ENCODE data around the gene CLTA. TPM values are rescaled to one million over a fixed set of nuclear protein-coding genes. Genes with fewer than 3 reads are reported as not detected.

CLTA gene
- total RNA-seq, 1 donor from 2014 or later, result 424 TPM

DNA sequence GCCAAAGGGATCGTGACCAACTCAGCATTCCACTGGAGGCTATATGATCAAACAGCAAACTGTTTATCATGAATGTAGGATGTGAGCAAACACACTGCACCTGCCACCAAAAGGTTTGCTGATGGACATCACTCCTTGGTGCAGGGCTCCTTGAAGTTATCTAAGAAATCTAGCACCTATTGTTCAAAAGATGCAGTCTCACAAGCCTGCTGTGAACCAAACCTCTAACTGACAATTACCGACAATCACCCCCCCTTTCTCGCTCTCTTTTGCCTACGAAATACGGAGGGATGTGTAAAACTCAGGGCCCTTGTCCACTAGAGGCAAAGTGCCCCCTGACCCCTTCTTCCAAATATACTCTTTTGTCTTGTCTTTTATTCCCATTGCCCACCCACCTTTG lies 2.5 kb upstream of the CLTA start:
- no peaks in the 10 kb centered on the region for H3K9me3 Mint-ChIP-seq (ENCODE audit: unreplicated experiment)

DNA sequence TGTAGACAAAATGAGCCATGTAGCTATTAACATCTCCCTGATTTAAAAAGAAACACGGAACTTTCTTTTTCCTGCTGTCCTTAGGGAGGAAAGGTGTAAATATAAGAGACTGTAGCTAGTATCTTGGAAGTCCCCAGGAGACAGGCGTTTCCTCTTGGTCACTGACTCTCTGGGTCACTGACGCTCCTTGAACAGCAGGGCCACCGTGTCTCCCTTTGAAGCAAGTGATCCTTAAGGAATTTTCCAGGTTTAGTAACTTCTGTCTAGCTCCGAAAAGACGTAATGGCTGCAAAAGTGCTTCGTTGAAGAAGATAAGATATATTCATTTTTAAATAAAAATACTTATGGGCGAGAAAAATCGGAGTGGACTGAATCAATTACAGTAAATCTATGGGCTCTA lies 745 bp upstream of the CLTA start:
- H3K4me3 Mint-ChIP-seq (ENCODE audit: unreplicated experiment), result peak overlapping the region; percentile 98
- FAIRE-seq (no peak), DNase-seq (ENCODE audit: low read depth) (no peak)
- Histone ChIP-seq H3K27me3 (ENCODE audit: insufficient read depth, low read length) (no peaks in the 10 kb centered on the region), H4K20me1 (ENCODE audit: insufficient read depth, low read length) (peaks cover 39% of the 10 kb centered on the region), H3K4me3 (ENCODE audit: insufficient read depth, low read depth, low read length) (peak overlapping the region; percentile 82), H3K36me3 (ENCODE audit: insufficient read depth, low read length) (peaks cover 2% of the 10 kb centered on the region), H3K9ac (ENCODE audit: low read length) (peak overlapping the region; percentile 93), H3K9me3 (ENCODE audit: insufficient read depth, low read depth, low read length) (no peaks in the 10 kb centered on the region), H3K79me2 (ENCODE audit: insufficient read depth, low read length) (peaks cover 43% of the 10 kb centered on the region), H2AFZ (ENCODE audit: low read depth, low read length) (peak overlapping the region; percentile 55), H3K4me1 (ENCODE audit: insufficient read depth, low read length) (peaks cover 41% of the 10 kb centered on the region), H3K4me2 (ENCODE audit: low read length) (peak overlapping the region; percentile 93), H3K27ac (ENCODE audit: low read depth, low read length) (no peak overlapping the region)
- H3K36me3 Mint-ChIP-seq (ENCODE audit: low read depth, unreplicated experiment), result peaks cover 7% of the 10 kb centered on the region
- no peaks in the 10 kb centered on the region for H3K9me3 Mint-ChIP-seq (ENCODE audit: unreplicated experiment)
- TF ChIP-seq, protein P1, sequence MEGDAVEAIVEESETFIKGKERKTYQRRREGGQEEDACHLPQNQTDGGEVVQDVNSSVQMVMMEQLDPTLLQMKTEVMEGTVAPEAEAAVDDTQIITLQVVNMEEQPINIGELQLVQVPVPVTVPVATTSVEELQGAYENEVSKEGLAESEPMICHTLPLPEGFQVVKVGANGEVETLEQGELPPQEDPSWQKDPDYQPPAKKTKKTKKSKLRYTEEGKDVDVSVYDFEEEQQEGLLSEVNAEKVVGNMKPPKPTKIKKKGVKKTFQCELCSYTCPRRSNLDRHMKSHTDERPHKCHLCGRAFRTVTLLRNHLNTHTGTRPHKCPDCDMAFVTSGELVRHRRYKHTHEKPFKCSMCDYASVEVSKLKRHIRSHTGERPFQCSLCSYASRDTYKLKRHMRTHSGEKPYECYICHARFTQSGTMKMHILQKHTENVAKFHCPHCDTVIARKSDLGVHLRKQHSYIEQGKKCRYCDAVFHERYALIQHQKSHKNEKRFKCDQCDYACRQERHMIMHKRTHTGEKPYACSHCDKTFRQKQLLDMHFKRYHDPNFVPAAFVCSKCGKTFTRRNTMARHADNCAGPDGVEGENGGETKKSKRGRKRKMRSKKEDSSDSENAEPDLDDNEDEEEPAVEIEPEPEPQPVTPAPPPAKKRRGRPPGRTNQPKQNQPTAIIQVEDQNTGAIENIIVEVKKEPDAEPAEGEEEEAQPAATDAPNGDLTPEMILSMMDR (IDR thresholded peaks at IDR 0.05; ENCODE audit: insufficient read depth, low read depth, low read length), result no peak
- TF ChIP-seq EZH2 (IDR thresholded peaks at IDR 0.05; ENCODE audit: insufficient read depth, low read length), result no peak
- no peaks in the 10 kb centered on the region for H3K27me3 Mint-ChIP-seq (ENCODE audit: low read depth, unreplicated experiment)
- peaks cover 33% of the 10 kb centered on the region for H3K4me1 Mint-ChIP-seq (ENCODE audit: low read depth, unreplicated experiment)
- peak overlapping the region; percentile 82 for H3K27ac Mint-ChIP-seq (ENCODE audit: unreplicated experiment)

More for the DNA sequence above, 2.5 kb upstream of the CLTA start:
- H3K36me3 ChIP-seq (ENCODE audit: insufficient read depth, low read length), result no peaks in the 10 kb centered on the region
- H3K4me1 ChIP-seq (ENCODE audit: insufficient read depth, low read length), result peaks cover 26% of the 10 kb centered on the region
- Mint-ChIP-seq H3K4me1 (ENCODE audit: low read depth, unreplicated experiment) (peaks cover 20% of the 10 kb centered on the region), H3K27ac (ENCODE audit: unreplicated experiment) (peak overlapping the region; percentile 59), H3K4me3 (ENCODE audit: unreplicated experiment) (peak overlapping the region; percentile 64), H3K27me3 (ENCODE audit: low read depth, unreplicated experiment) (no peaks in the 10 kb centered on the region), H3K36me3 (ENCODE audit: low read depth, unreplicated experiment) (peaks cover 3% of the 10 kb centered on the region)
- peaks cover 21% of the 10 kb centered on the region for H4K20me1 ChIP-seq (ENCODE audit: insufficient read depth, low read length)
- no peaks in the 10 kb centered on the region for H3K9me3 ChIP-seq (ENCODE audit: insufficient read depth, low read depth, low read length)
- H3K4me2 ChIP-seq (ENCODE audit: low read length), result no peak overlapping the region
- no peak overlapping the region for H2AFZ ChIP-seq (ENCODE audit: low read depth, low read length)
- H3K9ac ChIP-seq (ENCODE audit: low read length), result no peak overlapping the region
- TF ChIP-seq EZH2 (IDR thresholded peaks at IDR 0.05; ENCODE audit: insufficient read depth, low read length), result no peak
- TF ChIP-seq, protein P1 (IDR thresholded peaks at IDR 0.05; ENCODE audit: insufficient read depth, low read depth, low read length), result no peak
- H3K27ac ChIP-seq (ENCODE audit: low read depth, low read length), result no peak overlapping the region
- no peak overlapping the region for H3K4me3 ChIP-seq (ENCODE audit: insufficient read depth, low read depth, low read length)
- no peaks in the 10 kb centered on the region for H3K27me3 ChIP-seq (ENCODE audit: insufficient read depth, low read length)
- DNase-seq (ENCODE audit: low read depth), result no peak
- H3K79me2 ChIP-seq (ENCODE audit: insufficient read depth, low read length), result peaks cover 26% of the 10 kb centered on the region
- FAIRE-seq, result no peak

DNA sequence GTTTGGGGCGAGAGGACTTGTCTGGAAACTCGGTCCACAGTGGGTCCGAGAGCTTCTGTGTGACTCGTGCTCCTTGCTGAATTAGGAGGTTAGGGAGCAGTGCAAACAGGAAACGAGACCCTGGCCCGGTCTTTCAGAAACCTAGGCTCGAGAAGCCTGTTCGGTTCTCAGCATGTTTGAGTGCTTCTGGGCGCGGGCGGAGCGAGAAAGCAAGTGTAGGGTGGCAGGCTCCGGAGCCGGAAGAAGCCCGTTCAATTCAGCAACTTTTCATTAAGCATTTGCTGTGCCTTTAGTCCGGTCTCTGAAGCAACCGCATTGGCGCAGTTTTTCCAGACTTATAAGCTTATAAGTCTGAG lies 547 bp downstream of the CLTA start:
- H3K27me3 Mint-ChIP-seq (ENCODE audit: low read depth, unreplicated experiment), result no peaks in the 10 kb centered on the region
- H3K9me3 Mint-ChIP-seq (ENCODE audit: unreplicated experiment), result no peaks in the 10 kb centered on the region
- peak overlapping the region; percentile 98 for H3K4me3 Mint-ChIP-seq (ENCODE audit: unreplicated experiment)
- no peak for TF ChIP-seq EZH2 (IDR thresholded peaks at IDR 0.05; ENCODE audit: insufficient read depth, low read length)
- TF ChIP-seq, protein P1 (IDR thresholded peaks at IDR 0.05; ENCODE audit: insufficient read depth, low read depth, low read length), result no peak
- Histone ChIP-seq H3K79me2 (ENCODE audit: insufficient read depth, low read length) (peaks cover 56% of the 10 kb centered on the region), H3K9ac (ENCODE audit: low read length) (peak overlapping the region; percentile 93), H3K27me3 (ENCODE audit: insufficient read depth, low read length) (no peaks in the 10 kb centered on the region), H4K20me1 (ENCODE audit: insufficient read depth, low read length) (peaks cover 45% of the 10 kb centered on the region), H3K27ac (ENCODE audit: low read depth, low read length) (peak overlapping the region; percentile 90), H3K36me3 (ENCODE audit: insufficient read depth, low read length) (peaks cover 2% of the 10 kb centered on the region), H3K4me2 (ENCODE audit: low read length) (peak overlapping the region; percentile 93), H2AFZ (ENCODE audit: low read depth, low read length) (peak overlapping the region; percentile 95), H3K9me3 (ENCODE audit: insufficient read depth, low read depth, low read length) (no peaks in the 10 kb centered on the region), H3K4me1 (ENCODE audit: insufficient read depth, low read length) (peaks cover 41% of the 10 kb centered on the region), H3K4me3 (ENCODE audit: insufficient read depth, low read depth, low read length) (peak overlapping the region; percentile 82)
- H3K36me3 Mint-ChIP-seq (ENCODE audit: low read depth, unreplicated experiment), result peaks cover 9% of the 10 kb centered on the region
- H3K4me1 Mint-ChIP-seq (ENCODE audit: low read depth, unreplicated experiment), result peaks cover 36% of the 10 kb centered on the region
- DNase-seq (ENCODE audit: low read depth) (no peak), FAIRE-seq (no peak)
- peak overlapping the region; percentile 93 for H3K27ac Mint-ChIP-seq (ENCODE audit: unreplicated experiment)
